HG02610 (cell line): ENCODE results near the gene KIAA0930.
"Not testable (repeated sequence)": the region's sequence is repeated elsewhere in the genome, so short reads cannot be mapped to it uniquely, and the experiment has no call there.

Experiments
- ATAC-seq: cut with Tn5 transposase; IDR thresholded peaks from one replicate; pipeline ENCODE4 v1.9.1; 2021; ENCODE audit warnings: mild to moderate bottlenecking, moderate library complexity; ENCODE audit not compliant: unreplicated experiment

Gene KIAA0930

DNA sequence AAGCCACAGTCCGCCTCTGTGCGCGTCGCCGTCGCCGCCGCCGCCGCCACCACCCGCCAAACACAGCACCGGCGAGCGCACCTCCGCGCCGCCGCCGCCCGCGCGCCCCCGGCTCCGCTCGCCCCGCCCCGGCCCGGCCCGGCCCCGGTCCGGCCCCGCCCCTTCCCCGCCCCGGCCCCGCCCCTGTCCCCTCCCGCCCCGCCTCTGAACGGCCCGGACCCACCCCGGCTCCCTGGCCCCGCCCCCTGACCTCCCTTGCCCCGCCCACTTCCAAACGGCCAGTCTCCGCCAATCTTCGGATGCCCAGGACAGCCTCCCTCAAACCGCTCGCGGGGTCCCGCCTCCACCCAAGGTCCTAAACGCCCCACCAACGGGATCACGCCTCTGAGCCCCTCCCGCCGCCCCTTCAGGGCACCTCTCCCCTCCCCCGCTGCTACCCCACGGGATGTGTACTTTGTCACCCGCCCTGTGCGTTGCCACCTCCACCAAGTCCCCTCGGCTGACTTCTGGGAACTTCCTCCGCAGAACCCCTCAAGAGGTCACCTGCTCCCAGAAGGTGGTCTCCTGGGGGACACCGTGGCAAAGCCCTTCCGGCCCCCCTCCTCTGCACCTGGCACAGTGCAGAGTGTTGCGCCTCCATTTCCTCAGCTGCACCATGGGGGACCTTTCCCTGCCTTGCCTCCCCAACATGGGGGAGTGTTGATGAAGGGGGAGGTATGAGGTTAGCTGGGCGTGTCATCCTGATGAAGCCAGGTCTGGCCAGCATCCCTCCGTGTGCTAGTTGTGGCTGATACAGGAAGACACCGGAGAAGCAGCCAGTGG, at the start of gene KIAA0930:
Gene KIAA0930, minus strand, starts transcription at position 85 of the 822 bp plus-strand sequence. CDS start 191 bp downstream, outside the sequence.
- no peak for ATAC-seq

DNA sequence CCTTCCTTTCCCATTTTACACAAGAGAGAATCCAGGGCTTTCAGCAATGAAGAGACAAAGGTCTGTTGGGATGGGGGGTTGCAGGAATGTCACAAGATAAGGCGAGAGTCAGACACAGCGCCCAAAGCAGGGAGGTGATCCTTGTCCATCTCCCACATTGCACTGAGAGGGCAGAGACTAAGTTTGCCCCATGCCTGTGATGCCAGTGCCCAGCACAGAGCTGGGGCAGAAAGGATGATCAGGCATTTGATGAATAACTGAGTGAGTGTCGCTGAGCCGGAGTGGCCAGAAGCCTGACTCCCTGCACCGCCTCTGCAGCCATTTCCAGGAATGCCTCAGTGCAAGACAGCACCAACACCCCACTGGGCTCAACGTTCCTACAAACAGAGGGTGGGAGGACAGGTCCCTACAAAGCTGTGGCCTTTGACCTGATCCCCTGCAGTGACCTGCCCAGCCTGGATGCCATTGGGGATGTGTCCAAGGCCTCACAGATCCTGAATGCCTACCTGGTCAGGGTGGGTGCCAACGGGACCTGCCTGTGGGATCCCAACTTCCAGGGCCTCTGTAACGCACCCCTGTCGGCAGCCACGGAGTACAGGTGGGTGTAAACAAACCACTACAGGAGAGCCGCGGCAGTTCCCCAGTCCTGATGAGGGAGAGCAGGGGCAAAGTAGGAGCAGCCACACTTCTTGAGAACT, 46.3 kb upstream of the KIAA0930 start:
- no peak for ATAC-seq

DNA sequence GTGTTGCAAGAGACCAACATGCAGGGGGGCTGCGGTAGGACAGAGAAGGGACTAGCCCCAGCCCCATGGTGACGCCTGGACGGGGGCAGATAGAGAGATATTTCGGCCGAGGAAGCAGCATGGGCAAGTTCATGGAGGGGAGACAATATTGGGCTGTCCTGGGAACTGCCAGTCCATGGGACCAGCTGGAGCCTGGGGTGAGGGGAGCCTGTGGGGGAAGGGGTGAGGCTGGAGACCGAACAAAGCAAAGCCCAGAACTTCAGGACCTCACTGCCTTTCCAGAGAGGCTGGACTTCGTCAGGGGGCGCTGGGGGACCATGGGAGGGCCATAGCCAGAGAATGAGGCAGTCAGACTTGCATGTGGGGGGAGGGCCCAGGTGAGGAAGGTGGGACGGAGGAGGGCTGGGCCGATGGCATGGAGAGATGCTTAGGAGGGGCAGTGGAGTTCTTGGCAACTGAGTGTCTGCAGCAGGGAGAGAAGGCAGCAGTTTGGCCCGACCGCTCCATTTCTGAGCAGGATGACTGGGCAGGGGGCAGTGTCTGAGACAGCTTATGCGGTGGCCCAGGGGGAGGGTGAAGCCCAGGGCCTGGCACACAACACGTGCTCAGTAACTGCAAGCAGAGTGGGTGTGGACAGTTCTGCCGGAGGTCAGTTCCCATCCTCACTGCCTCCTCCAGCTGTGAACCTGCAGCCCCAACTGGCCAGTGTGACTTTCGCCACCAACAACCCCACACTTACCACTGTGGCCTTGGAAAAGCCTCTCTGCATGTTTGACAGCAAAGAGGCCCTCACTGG, 44.8 kb upstream of the KIAA0930 start:
- no peak for ATAC-seq

GRCh38 chr22:45284705-45285262, 44.1 kb upstream of the KIAA0930 start, which contains the start of gene UPK3A:
Gene UPK3A, plus strand, starts transcription at chr22:45284949. Its CDS starts 65 bp downstream, at chr22:45285014.
- ATAC-seq: no peak

DNA sequence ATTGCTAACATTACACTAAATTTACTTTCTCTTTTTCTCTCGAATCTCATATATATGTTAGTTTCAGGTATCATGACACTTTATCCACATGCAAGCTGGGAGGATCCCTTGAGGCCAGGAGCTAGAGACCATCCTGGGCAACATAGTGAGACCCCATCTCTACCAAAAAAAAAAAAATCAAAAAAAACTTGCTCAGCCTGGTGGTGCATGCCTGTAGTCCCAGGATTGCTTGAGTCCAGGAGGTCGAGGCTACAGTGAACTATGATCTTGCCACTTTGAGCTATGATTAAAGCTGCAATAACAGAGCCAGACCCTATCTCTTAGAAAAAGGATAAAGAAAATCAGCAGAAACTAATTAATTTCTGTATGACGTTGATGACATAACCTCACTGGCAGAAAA, 40.3 kb upstream of the KIAA0930 start:
- ATAC-seq: no peak

DNA sequence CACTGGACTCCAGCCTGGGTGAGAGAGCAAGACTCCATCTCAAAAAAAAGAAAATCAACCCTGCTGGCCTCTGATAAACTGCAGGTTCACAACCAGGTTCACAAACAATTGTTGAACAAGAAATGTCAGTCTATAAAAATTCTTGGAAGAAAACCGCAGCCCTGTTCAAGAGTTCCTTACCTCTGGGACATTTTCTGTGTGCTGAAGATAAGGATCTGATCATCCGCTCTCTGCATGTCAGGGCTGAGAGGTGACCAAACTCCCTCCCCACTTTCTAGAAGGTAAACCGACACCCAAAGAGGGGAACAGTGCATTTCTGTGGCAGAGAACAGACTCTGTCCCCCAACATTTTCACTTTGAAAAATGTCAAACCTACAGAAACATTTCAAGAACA, 39.9 kb upstream of the KIAA0930 start:
- ATAC-seq: no peak

DNA sequence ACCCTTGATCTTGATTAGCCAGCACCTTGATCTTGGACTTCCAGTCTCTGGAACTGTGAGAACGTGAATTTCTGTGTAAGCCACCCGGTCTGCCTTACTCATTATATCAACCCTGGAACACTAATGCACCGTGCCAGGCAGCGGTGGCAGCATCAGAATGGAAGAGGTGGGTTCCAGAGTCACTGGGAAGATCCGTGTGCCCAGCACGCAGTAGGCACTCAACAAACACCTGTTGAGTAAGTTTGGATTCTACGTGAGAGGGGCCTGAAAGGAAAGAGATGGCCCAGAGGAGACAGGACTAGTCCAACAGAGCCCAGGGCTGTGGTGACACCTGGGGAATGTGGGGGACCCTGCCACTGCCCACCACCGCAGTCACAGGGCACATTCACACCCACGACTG, 37.4 kb upstream of the KIAA0930 start:
- no peak for ATAC-seq

GRCh38 chr22:45277720-45278119, 37.0 kb upstream of the KIAA0930 start:
- not testable (repeated sequence) for ATAC-seq

GRCh38 chr22:45276507-45277105, 35.9 kb upstream of the KIAA0930 start:
- no peak for ATAC-seq

GRCh38 chr22:45273452-45274075, 32.9 kb upstream of the KIAA0930 start:
- no peak for ATAC-seq

DNA sequence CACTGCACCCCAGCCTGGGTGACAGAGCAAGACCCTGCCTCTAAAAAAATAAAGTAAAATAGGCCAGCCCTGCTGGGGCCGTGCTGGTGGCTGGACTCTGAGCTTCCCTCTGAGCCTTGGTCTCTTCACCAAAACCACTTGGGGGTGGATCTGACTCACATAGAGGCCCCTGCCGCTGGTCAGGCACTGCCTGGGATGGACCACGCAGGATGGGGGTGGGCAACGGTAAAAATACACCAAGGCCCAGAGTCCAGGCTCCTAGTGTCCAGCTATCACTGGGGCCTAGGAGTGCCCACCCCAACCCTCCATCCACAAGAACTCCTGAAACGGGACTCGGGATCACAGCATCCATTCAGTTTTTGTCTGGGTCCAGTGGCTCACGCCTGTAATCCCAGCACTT, 31.8 kb upstream of the KIAA0930 start:
- no peak for ATAC-seq

GRCh38 chr22:45271667-45272201, 31.0 kb upstream of the KIAA0930 start:
- ATAC-seq: no peak

DNA sequence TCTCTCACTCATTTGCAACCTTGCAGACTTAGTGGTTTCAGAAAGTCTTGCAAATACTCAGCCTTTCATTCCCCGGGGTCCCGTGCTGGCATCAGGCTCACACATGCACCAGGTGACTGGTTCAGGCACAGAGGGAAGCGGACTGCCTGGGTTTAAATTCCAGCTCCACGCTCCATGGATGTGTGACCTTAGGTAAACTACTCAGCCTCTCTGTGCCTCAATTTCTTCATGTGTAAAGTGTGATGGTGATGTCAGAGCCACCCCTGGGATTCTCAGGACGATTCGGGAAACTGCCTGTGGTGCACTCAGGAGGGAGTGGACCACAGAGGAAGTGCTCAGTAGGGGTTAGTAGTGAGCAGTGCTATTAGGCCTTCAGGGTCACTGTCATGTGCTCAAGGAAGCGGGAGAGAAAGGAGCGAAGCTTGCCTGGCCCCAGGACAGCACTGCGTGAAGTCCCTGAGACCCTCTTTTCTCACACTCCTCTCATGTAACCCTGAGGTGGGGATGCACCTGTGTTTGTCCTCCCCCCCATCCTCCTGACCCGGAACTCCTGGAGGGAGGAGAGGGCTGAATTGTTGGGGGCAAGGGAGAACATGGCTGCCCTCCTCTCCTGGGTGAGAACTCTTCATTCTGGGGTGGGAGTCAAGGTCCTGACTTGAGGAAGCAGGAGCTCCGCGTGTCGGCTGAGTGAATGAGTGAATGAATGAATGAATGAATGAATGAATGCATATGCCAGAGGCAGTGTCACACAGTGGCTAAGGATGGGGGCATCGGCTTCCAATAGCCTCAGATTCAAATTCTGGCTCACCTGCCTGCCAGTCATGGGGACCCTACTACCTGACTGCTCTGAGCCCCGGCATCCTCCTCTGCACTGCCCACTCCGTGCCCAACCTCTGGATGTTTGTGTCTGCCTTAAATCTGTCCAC, 29.7 kb upstream of the KIAA0930 start:
- no peak for ATAC-seq

GRCh38 chr22:45268958-45269844, 28.5 kb upstream of the KIAA0930 start:
- ATAC-seq: peak; percentile 56

DNA sequence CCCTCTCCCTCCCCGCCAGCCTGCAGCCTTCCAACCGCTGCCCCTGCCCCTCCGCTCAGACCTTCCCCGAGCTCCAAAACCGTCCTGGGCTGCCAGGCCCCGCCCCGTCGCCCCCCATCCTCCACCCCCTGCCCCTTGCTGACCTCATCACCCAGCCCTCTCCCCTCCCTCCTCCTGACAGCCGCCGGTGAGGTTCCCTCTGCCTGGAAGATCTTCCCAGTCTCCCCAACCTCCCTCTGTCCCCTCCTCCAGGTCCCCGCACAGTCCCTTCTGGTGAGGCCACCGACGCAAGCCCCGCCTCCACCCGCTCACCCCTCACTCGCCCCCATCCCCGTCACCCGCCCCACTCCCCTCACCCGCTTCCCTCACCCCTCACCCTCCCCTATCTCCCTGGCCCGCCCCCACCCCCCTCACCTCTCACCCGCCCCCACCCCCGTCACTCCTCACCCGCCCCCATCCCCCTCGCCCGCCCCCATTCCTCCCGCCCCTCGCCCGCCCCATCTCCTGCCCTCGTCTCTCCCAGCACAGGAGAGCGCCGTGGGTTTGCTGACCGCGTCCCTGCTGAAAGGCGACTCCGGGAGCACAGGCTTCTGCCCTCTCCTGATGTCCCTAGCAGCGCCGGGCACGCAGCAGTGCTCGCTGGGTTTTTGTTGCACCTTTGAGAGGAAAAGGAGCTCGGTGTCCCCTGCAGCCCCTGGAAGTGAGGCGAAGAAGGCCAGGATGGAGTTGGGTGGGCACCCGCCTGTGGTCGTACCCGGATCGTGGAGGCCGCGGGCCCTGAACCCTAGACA, 27.7 kb upstream of the KIAA0930 start:
- peak; percentile 17 for ATAC-seq

- ATAC-seq: no peak
Measured at GRCh38 chr22:45265535-45265934, 24.8 kb upstream of the KIAA0930 start.
